NT2/D1 (cell line): ENCODE data around the gene PPP1R14D.

Experiments
- DNase-seq: peaks from one replicate; pipeline ENCODE4 v3.0.0-alpha.2; 2011; ENCODE audit warnings: low read depth, low spot score
- H3K27me3 ChIP-seq: 2 replicates; pipeline ENCODE4 v1.6.0; 2011; ENCODE audit warnings: mild to moderate bottlenecking; ENCODE audit not compliant: insufficient read length, insufficient read depth
- H3K36me3 ChIP-seq: 2 replicates; pipeline ENCODE4 v1.6.1; 2011; ENCODE audit warnings: mild to moderate bottlenecking, low read length, mixed read lengths; ENCODE audit not compliant: insufficient read depth, insufficient read length
- H3K4me1 ChIP-seq: 2 replicates; pipeline ENCODE4 v1.5.1; 2011; ENCODE audit not compliant: insufficient read depth, insufficient read length
- H3K4me3 ChIP-seq: 2 replicates; pipeline ENCODE4 v1.5.1; 2011; ENCODE audit warnings: low read depth; ENCODE audit not compliant: insufficient read length
- H3K9ac ChIP-seq: 2 replicates; pipeline ENCODE4 v1.6.0; 2011; ENCODE audit warnings: low read depth; ENCODE audit not compliant: insufficient read length
- H3K9me3 ChIP-seq: 2 replicates; pipeline ENCODE4 v1.5.1; 2011; ENCODE audit warnings: mild to moderate bottlenecking, low read length; ENCODE audit not compliant: insufficient read depth
- SUZ12 ChIP-seq: IDR thresholded peaks from 2 replicates; pipeline ENCODE4 v1.6.1; 2011; ENCODE audit not compliant: insufficient read length, insufficient read depth; ENCODE audit errors: extremely low read depth
- YY1 ChIP-seq: IDR thresholded peaks from 2 replicates; pipeline ENCODE4 v1.6.1; 2011; ENCODE audit not compliant: insufficient read length, insufficient read depth
- ZNF274 ChIP-seq: IDR thresholded peaks from 2 replicates; pipeline ENCODE4 v1.6.1; 2011; ENCODE audit warnings: mild to moderate bottlenecking, low read depth, low read length

PPP1R14D gene

GRCh38 chr15:40768521-40769273 lies 59.8 kb downstream of the PPP1R14D start:
- Histone ChIP-seq H3K9ac (peak overlapping the region; percentile 42), H3K4me3 (no peak overlapping the region), H3K36me3 (peaks cover 50% of the 10 kb centered on the region), H3K27me3 (no peaks in the 10 kb centered on the region), H3K4me1 (peaks cover 17% of the 10 kb centered on the region), H3K9me3 (no peaks in the 10 kb centered on the region)
- no peak for TF ChIP-seq SUZ12
- no peak for TF ChIP-seq ZNF274
- no peak for TF ChIP-seq YY1
- DNase-seq = no peak

GRCh38 chr15:40767838-40768500 lies 60.5 kb downstream of the PPP1R14D start:
- DNase-seq = no peak
- no peak for TF ChIP-seq ZNF274
- TF ChIP-seq SUZ12 = no peak
- no peak for TF ChIP-seq YY1
- Histone ChIP-seq H3K4me1 (peaks cover 17% of the 10 kb centered on the region), H3K9me3 (no peaks in the 10 kb centered on the region), H3K9ac (no peak overlapping the region), H3K36me3 (peaks cover 44% of the 10 kb centered on the region), H3K4me3 (no peak overlapping the region), H3K27me3 (no peaks in the 10 kb centered on the region)

- no peak for DNase-seq
- Histone ChIP-seq H3K9ac (peak overlapping the region; percentile 61), H3K27me3 (no peaks in the 10 kb centered on the region), H3K36me3 (peaks cover 38% of the 10 kb centered on the region), H3K4me1 (peaks cover 17% of the 10 kb centered on the region), H3K9me3 (no peaks in the 10 kb centered on the region), H3K4me3 (no peak overlapping the region)
- TF ChIP-seq ZNF274 (no peak), YY1 (no peak), SUZ12 (no peak)
These were observed 61.3 kb downstream of the PPP1R14D start for GRCh38 chr15:40766906-40767837.

GRCh38 chr15:40766194-40766815 lies 62.2 kb downstream of the PPP1R14D start:
- no peaks in the 10 kb centered on the region for H3K9me3 ChIP-seq
- peaks cover 31% of the 10 kb centered on the region for H3K36me3 ChIP-seq
- TF ChIP-seq ZNF274 = no peak
- H3K4me1 ChIP-seq = peaks cover 17% of the 10 kb centered on the region
- H3K9ac ChIP-seq = peak overlapping the region; percentile 61
- no peaks in the 10 kb centered on the region for H3K27me3 ChIP-seq
- no peak overlapping the region for H3K4me3 ChIP-seq
- DNase-seq = no peak
